AG10803 (cell line): ENCODE results near the gene PPP2R2C.

ENCODE experiments used
- DNase-seq: peaks from one replicate; pipeline ENCODE4 v3.0.0; 2010; ENCODE audit warnings: low read depth
- H3K4me3 ChIP-seq: 2 replicates; pipeline ENCODE4 v1.5.1; 2011; ENCODE audit warnings: mild to moderate bottlenecking, low read length, control low read depth
- CTCF ChIP-seq: conservative IDR thresholded peaks from 2 replicates; pipeline ENCODE4 v1.5.1; 2011; ENCODE audit warnings: mild to moderate bottlenecking, low read length, control low read depth, inconsistent platforms

Gene PPP2R2C

GRCh38 chr4:6487466-6487865 lies 15.1 kb upstream of the PPP2R2C start:
- H3K4me3 ChIP-seq: no peak overlapping the region
- no peak for DNase-seq
- TF ChIP-seq CTCF: no peak

GRCh38 chr4:6480534-6481088 lies 8.2 kb upstream of the PPP2R2C start:
- no peak for TF ChIP-seq CTCF
- DNase-seq: no peak
- H3K4me3 ChIP-seq: no peak overlapping the region

- no peak overlapping the region for H3K4me3 ChIP-seq
- DNase-seq: no peak
- TF ChIP-seq CTCF: no peak
These were observed 6.3 kb upstream of the PPP2R2C start for GRCh38 chr4:6478546-6479220.

- no peak overlapping the region for H3K4me3 ChIP-seq
- no peak for DNase-seq
- TF ChIP-seq CTCF: no peak
These were observed 4.5 kb upstream of the PPP2R2C start for GRCh38 chr4:6476893-6477292.

GRCh38 chr4:6475492-6476020 lies 3.1 kb upstream of the PPP2R2C start:
- DNase-seq: no peak

GRCh38 chr4:6474705-6475457 lies 2.5 kb upstream of the PPP2R2C start:
- no peak overlapping the region for H3K4me3 ChIP-seq
- no peak for TF ChIP-seq CTCF
- DNase-seq: no peak

More at GRCh38 chr4:6475492-6476020, 3.1 kb upstream of the PPP2R2C start:
- H3K4me3 ChIP-seq: no peak overlapping the region
- no peak for TF ChIP-seq CTCF
